ENCODE data around the gene BICRAL.
"Not testable (repeated sequence)": the region's sequence is repeated elsewhere in the genome, so short reads cannot be mapped to it uniquely, and the experiment has no call there.

BICRAL gene, protein sequence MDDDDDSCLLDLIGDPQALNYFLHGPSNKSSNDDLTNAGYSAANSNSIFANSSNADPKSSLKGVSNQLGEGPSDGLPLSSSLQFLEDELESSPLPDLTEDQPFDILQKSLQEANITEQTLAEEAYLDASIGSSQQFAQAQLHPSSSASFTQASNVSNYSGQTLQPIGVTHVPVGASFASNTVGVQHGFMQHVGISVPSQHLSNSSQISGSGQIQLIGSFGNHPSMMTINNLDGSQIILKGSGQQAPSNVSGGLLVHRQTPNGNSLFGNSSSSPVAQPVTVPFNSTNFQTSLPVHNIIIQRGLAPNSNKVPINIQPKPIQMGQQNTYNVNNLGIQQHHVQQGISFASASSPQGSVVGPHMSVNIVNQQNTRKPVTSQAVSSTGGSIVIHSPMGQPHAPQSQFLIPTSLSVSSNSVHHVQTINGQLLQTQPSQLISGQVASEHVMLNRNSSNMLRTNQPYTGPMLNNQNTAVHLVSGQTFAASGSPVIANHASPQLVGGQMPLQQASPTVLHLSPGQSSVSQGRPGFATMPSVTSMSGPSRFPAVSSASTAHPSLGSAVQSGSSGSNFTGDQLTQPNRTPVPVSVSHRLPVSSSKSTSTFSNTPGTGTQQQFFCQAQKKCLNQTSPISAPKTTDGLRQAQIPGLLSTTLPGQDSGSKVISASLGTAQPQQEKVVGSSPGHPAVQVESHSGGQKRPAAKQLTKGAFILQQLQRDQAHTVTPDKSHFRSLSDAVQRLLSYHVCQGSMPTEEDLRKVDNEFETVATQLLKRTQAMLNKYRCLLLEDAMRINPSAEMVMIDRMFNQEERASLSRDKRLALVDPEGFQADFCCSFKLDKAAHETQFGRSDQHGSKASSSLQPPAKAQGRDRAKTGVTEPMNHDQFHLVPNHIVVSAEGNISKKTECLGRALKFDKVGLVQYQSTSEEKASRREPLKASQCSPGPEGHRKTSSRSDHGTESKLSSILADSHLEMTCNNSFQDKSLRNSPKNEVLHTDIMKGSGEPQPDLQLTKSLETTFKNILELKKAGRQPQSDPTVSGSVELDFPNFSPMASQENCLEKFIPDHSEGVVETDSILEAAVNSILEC

DNA sequence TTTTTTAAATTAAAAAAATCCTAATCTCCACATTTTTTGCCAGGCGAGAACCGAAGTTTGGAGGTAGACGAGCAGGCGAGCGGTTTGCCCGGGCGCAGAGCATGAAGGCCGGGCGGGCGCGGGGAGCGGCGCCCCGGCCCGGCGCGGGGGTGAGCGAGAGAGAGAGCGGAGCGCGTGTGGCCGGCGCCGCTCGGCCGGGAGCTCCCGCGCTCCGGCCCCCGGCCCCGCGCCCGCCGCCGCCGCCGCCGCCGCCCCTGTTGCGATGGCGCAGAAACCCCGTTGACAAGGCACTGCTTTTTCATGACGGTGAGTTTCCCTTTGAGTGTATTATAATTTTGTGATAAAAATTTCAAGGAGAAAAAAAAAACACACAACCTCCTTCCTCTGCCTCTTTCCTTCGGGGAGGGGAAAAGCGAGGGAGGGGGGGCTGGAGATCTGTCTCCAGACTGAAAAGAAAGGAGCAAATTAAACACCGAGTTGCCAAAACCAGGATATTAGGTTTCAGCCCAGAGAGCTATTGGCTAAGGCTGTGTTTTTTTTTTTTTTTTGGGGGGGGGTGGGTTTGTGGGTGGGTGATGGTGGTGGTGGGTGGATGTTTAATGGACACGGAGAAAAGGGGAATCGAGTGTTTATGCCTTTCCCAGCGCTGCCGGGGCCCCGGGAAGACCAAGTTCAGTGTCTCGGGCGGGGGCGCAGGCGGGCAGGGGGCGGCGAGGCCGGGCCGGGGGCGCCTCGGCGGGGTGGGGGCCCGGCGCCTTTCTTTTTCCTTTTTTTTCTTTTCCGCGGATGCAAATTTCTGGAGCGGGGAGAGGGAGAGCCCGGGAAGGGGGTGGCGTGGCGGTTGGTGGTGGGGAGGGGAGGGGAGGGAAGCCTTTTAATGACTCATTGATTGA is at the start of gene BICRAL:
TSS of gene BICRAL (plus strand) at position 257 of the 893 bp plus-strand sequence. CDS start 39,971 bp downstream, outside the sequence.
- DNase-seq = peak; percentile 89

DNA sequence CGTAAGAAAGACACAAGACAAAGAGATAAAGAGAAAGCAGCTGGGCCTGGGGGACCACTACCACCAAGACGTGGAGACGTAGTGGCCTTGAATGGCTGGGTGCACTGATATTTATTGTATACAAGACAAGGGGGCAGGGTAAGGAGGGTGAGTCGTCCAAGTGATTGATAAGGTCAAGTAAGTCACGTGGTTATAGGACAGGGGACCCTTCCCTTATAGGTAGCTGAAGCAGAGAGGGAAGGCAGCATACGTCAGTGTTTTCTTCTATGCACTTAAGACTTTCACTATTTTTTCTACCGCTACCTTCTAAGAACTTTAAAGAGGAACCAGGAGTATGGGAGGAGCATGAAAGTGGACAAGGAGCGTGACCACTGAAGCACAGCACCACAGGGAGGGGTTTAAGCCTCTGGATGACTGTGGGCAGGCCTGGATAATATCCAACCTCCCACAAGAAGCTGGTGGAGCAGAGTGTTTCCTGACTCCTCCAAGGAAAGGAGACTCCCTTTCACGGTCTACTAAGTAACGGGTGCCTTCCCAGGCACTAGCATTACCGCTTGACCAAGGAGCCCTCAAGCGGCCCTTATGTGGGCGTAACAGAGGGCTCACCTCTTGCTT is 47.9 kb upstream of the BICRAL start:
- not testable (repeated sequence) for DNase-seq

DNA sequence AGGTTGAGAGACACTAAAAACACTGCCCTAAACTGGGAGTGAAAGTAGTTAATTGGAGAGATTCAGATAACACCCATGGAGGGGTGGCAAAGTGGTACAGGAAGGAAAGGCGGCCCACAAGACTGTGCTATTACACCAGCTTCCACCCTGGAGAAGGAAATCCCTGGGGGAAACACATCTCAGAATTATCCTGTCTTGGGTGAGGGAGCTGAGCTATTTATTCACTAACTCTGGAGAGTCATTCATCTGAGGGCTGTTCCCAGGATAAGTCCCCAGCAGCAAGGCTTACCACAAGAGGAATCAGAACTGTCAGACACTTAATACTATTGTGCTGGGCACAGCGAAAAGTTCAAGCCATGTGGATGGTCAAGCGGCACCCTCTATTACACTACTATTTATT is 45.9 kb upstream of the BICRAL start:
- DNase-seq = no peak

GRCh38 chr6:42740725-42741124 is 41.1 kb upstream of the BICRAL start:
- no peak for DNase-seq

DNA sequence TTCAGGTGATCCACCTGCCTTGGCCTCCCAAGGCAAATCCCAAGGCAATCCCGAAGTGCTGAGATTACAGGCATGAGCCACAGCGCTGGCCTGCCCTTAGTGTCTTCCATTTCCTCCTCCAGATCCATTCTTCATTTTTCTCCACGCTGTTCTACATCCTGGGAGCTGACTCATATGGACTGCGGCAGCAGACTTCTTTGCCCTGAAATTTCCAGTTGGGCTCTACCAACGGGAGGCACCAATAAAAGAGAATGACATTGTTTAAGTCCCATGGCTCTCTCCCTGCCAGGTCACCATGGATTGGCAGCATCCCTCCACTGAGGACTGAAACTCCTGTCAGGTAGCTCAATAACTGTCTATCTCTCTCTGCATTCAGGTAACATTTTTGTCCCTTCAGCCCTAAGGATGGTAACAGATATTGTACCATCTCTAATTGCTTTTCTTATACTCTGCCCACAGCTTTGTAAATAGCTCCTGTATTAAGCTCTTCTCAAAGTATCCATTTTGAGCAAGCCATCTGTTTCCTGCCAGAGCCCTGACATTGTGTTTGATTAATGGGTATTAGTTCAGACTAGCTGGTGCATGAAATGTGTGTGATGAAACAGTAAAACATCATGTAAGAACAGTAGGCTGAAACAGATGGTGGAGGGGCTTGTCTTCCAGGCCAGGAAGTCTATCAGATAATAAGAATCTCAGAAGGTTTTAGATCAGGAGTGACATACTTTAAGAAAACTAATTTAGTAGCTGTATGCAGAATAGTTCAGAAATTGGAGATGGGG is 39.5 kb upstream of the BICRAL start:
- peak; percentile 34 for DNase-seq

- no peak for DNase-seq
Observed at GRCh38 chr6:42744351-42744893, 37.4 kb upstream of the BICRAL start.

- no peak for DNase-seq
Observed at GRCh38 chr6:42745083-42745639, 36.7 kb upstream of the BICRAL start.

DNA sequence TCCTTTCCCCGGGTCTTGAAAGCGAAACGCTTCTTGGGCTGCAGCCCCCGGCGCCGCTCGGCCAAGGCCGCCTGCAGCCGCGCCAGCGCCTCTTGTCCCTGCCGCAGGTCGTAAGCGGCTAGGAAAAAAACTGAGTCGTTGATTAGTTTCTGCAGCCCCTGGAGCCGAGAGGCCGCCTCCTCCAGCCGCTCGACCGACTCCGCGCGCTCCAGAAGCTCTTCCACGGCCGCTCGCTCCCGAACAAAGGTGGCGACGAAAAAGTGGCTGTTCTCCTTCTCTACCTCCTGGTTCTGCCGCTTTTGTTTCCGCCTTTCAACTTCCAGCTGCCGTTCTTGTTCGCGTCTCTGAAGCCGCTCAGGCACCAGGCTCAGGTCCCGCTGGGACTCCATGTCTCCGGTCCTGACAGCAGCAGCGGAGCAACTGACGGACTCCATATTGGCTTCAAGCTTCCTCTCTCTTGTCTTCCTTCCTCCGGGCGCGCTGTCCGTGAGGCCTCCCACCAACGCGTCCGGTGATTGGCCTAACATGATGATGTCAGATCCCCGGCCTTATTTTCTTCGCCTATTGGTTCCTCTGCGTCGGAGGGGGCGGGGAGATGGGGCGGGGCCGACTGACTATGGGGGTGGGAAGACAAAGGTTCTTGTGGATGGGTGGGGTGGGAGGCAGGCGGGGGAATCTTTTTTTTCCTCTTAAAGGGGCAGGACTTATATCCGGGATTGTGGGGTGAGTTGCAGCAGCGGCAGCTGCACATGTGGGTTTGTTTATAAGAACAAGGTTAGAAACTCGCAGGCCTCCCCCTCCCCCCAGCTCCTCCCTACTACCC is 36.0 kb upstream of the BICRAL start, which contains the start of gene TBCC:
TSS of gene TBCC (minus strand) at position 464 of the 823 bp plus-strand sequence. CDS start at position 434, 30 bp downstream.
- DNase-seq = peak; percentile 100

DNA sequence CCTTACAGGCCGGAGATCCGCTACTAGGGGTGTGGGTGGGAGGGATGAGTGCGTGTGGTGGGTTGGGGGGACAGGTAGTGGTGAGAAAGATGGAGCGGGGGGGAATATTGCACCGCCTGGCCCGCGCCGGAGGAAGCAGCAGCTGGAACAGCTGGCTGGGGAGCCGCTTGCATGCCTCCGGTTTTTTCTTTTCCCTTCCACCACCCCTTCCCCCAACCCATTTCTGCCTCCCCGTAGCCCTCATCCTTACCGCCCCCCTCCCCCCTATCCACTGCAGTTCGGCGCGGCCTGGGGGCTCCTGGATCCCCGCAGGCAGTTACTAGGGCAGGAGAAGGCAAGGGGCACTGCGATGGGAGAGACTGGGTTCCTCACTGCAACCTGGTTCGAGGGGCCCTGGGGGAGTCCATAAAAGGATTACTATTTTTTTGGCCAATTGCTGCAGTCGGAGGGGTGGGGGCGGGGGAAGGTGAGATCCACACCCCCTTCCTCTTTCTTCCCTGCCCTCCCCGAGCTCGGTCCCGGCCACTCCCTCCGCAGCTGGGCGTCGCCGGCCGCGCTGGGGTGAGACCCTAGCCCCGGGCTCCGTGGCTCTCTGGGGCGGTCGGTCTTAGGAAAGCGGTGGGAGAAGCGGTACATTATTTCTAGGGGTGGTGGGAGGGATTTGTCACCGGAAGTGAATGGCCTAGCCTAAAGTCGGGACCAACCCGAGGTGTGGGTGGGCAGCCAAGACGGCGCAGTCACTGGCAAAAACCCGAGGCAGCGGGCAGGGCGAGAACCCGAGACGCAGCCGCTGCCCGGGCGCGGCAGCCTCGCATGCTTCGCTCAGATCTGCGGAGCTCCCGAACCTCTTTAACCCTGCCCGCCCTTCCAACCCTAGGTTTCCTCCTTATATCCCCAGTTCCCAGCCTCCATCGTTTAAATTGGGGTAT is 35.1 kb upstream of the BICRAL start:
- peak; percentile 99 for DNase-seq

- DNase-seq = no peak
Observed at GRCh38 chr6:42748203-42748898, 33.5 kb upstream of the BICRAL start.

- DNase-seq = no peak
Observed at GRCh38 chr6:42751055-42751454, 30.8 kb upstream of the BICRAL start.

DNA sequence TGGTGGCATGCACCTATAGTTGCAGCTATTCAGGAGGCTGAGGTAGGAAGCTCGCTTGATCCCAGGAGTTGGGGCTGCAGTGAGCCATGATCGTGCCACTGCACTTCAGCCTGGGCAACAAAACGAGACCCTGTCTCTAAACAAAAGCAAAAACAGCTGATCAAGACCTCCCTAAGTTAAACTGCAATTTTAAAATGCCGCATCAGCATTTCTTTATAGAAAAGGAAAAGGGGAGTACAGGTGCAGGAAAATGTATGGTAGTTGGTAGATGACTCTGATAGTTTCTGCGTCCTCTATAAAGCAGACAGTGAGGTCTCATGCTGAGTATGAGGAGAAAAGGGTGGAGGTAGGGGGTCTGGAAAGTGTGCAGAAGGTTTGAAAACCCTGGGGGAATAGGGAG is 27.1 kb upstream of the BICRAL start:
- DNase-seq = no peak

GRCh38 chr6:42756722-42757121 is 25.1 kb upstream of the BICRAL start:
- DNase-seq = no peak

DNA sequence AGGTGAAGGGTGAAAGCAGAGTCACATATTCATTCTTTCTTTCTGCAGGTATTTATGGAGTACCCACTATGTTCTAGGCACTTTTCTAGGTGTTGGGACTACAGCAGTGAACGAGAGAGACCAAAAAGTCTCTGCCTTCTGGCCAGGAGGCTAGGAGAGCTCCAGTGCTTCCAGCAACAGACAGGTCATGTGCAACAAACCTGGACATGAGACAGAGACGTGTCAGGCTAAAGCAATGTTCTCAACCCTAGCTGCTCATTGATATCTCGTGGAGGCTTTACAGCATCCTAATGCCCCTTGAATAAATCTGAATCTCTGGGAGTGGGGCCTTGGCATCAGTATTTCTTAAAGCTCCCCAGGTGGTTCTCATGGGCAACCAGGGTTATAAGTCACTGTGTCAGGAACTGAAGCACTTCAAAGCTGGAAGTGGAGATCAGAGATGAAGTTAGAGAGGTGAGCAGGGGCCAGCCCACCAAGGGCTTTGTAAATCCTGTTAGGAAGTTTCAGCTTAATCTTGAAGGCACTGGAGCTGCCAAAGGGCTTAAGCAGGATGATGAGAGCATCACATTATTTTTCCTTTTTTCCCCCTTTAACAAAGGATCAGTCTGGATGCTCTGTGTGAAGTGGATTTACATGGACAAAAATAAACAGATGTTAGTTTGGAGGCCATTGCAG is 23.0 kb upstream of the BICRAL start:
- no peak for DNase-seq

DNA sequence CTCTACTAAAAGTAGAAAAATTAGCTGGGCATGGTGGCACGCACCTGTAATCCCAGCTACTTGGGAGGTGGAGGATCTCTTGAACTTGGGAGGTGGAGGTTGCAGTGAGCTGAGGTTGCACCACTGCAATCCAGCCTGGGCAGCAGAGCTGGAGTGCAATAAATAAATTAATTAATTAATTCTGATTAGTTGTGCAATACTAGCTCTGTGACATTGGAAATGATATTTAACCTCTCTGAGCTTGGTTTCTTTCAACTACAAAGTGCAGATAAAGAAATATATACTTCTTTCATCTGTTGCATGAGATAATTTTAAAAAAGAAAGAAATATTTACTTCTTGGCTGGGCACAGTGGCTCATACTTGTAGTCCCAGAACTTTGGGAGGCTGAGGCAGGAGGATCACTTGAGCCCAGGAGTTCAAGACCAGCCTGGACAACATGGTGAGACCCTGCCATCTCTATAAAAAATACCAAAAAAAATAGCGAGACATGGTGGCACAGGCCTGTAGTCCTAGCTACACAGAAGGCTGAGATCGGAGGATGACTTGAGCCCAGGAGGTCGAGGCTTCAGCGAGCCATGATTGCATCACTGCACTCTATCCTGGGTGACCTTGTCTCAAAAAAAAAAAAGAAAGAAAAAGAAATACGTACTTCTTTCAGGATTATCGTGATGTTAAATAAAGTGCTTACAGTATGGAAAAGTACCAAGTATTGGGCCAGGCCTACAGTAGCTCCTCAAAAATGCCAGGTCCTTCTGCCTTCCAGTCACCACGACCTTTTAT is 20.4 kb upstream of the BICRAL start:
- no peak for DNase-seq

DNA sequence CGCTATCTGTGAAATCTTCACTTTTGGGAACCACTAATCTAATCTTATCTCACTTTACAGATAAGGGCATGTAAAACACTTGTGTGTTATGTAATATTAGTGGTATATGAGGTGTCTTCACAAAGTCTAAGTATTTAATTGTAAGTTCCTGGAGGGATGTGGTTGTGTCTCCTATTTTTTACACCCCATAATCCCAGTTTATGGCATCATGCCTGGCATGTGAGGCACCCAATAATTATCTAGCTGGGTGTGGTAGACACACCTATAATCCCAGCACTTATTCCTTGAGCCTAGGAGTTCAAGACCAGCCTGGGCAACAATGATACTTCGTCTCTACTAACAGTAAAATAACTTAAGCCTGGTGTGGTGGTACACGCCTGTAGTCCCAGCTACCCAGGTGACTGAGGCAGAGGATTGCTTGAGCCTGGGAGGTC is 19.4 kb upstream of the BICRAL start:
- DNase-seq = no peak

All from NCI-H748 treated with DMSO at 0.1 percent for 48 hours (cell line).